Measurements from ENCODE around the gene LECT2. TPM values are rescaled to one million over a fixed set of nuclear protein-coding genes. Genes with fewer than 3 reads are reported as not detected.
A peak's percentile ranks its signal among the peaks of the same experiment; 100 is the strongest.

LECT2 gene
- total RNA-seq, 1 donor from 2014 or later = not detected

- Mint-ChIP-seq H3K27ac (ENCODE audit: unreplicated experiment) (peak overlapping the region; percentile 18), H3K9me3 (ENCODE audit: low read depth) (peaks cover 13% of the 10 kb centered on the region), H3K4me3 (ENCODE audit: unreplicated experiment) (no peak overlapping the region), H3K4me1 (ENCODE audit: low read depth) (peaks cover 33% of the 10 kb centered on the region), H3K36me3 (ENCODE audit: low read depth) (no peaks in the 10 kb centered on the region), H3K27me3 (ENCODE audit: low read depth) (no peaks in the 10 kb centered on the region)
- no peak for DNase-seq (ENCODE audit: low spot score)
- TF ChIP-seq CTCF (IDR thresholded peaks at IDR 0.05) = no peak
Measured at GRCh38 chr5:135988546-135988945, 33.8 kb upstream of the LECT2 start.

GRCh38 chr5:135986891-135987401, 32.2 kb upstream of the LECT2 start:
- Mint-ChIP-seq H3K4me1 (ENCODE audit: low read depth) (peaks cover 28% of the 10 kb centered on the region), H3K36me3 (ENCODE audit: low read depth) (peaks cover 1% of the 10 kb centered on the region), H3K27ac (ENCODE audit: unreplicated experiment) (peak overlapping the region; percentile 92), H3K9me3 (ENCODE audit: low read depth) (peaks cover 13% of the 10 kb centered on the region), H3K27me3 (ENCODE audit: low read depth) (no peaks in the 10 kb centered on the region), H3K4me3 (ENCODE audit: unreplicated experiment) (peak overlapping the region; percentile 7)
- no peak for DNase-seq (ENCODE audit: low spot score)
- no peak for TF ChIP-seq CTCF (IDR thresholded peaks at IDR 0.05)

- Mint-ChIP-seq H3K27ac (ENCODE audit: unreplicated experiment) (peak overlapping the region; percentile 92), H3K27me3 (ENCODE audit: low read depth) (no peaks in the 10 kb centered on the region), H3K9me3 (ENCODE audit: low read depth) (peaks cover 13% of the 10 kb centered on the region), H3K4me3 (ENCODE audit: unreplicated experiment) (no peak overlapping the region), H3K4me1 (ENCODE audit: low read depth) (peaks cover 28% of the 10 kb centered on the region), H3K36me3 (ENCODE audit: low read depth) (peaks cover 1% of the 10 kb centered on the region)
- TF ChIP-seq CTCF (IDR thresholded peaks at IDR 0.05) = no peak
- no peak for DNase-seq (ENCODE audit: low spot score)
Measured at GRCh38 chr5:135986401-135986800, 31.6 kb upstream of the LECT2 start.

- Mint-ChIP-seq H3K27me3 (ENCODE audit: low read depth) (no peaks in the 10 kb centered on the region), H3K27ac (ENCODE audit: unreplicated experiment) (peak overlapping the region; percentile 92), H3K36me3 (ENCODE audit: low read depth) (peaks cover 1% of the 10 kb centered on the region), H3K9me3 (ENCODE audit: low read depth) (peaks cover 13% of the 10 kb centered on the region), H3K4me1 (ENCODE audit: low read depth) (peaks cover 28% of the 10 kb centered on the region), H3K4me3 (ENCODE audit: unreplicated experiment) (no peak overlapping the region)
- no peak for DNase-seq (ENCODE audit: low spot score)
- TF ChIP-seq CTCF (IDR thresholded peaks at IDR 0.05) = no peak
Measured at GRCh38 chr5:135985951-135986350, 31.2 kb upstream of the LECT2 start.

- Mint-ChIP-seq H3K4me1 (ENCODE audit: low read depth) (peaks cover 21% of the 10 kb centered on the region), H3K27me3 (ENCODE audit: low read depth) (no peaks in the 10 kb centered on the region), H3K9me3 (ENCODE audit: low read depth) (no peaks in the 10 kb centered on the region), H3K36me3 (ENCODE audit: low read depth) (peaks cover 3% of the 10 kb centered on the region), H3K4me3 (ENCODE audit: unreplicated experiment) (no peak overlapping the region), H3K27ac (ENCODE audit: unreplicated experiment) (no peak overlapping the region)
- TF ChIP-seq CTCF (IDR thresholded peaks at IDR 0.05) = no peak
- no peak for DNase-seq (ENCODE audit: low spot score)
Measured at GRCh38 chr5:135980620-135981019, 25.8 kb upstream of the LECT2 start.

All from chondrocyte (in vitro differentiated cells).